RWPE2 (cell line): Measurements from ENCODE around the gene ZNF835.

ENCODE experiments used
- ATAC-seq: fragments of 200-7000 bp; cut with Tn5 transposase; 3 replicates; pipeline ENCODE4 v1.9.1; 2021; ENCODE audit warnings: low read depth
- DNase-seq: peaks from one replicate; pipeline ENCODE4 v3.0.0-alpha.2; 2020; ENCODE audit warnings: low spot score
- H3K27ac ChIP-seq: fragments of 450-650 bp; 2 replicates; pipeline ENCODE4 v1.5.1; 2017; ENCODE audit warnings: mild to moderate bottlenecking; ENCODE audit not compliant: poor library complexity, severe bottlenecking
- H3K27me3 ChIP-seq: fragments of 250-450 bp; sonication (Bioruptor Pico); 2 replicates; pipeline ENCODE4 v1.5.1; 2021; ENCODE audit warnings: mild to moderate bottlenecking, moderate library complexity; ENCODE audit not compliant: insufficient read depth, poor library complexity, severe bottlenecking
- H3K36me3 ChIP-seq: fragments of 250-450 bp; sonication (Bioruptor Pico); 2 replicates; pipeline ENCODE4 v1.5.1; 2020; ENCODE audit warnings: low read depth, mild to moderate bottlenecking, moderate library complexity
- H3K4me1 ChIP-seq: fragments of 250-450 bp; sonication (Bioruptor Pico); 2 replicates; pipeline ENCODE4 v1.5.1; 2021; ENCODE audit warnings: mild to moderate bottlenecking, moderate library complexity; ENCODE audit not compliant: insufficient read depth, poor library complexity, severe bottlenecking
- H3K4me3 ChIP-seq: fragments of 250-450 bp; sonication (Bioruptor Pico); 2 replicates; pipeline ENCODE4 v1.5.1; 2021; ENCODE audit warnings: mild to moderate bottlenecking, moderate library complexity; ENCODE audit not compliant: severe bottlenecking
- H3K9me3 ChIP-seq: fragments of 250-450 bp; sonication (Bioruptor Pico); 2 replicates; pipeline ENCODE4 v1.5.1; 2021; ENCODE audit warnings: mild to moderate bottlenecking, moderate library complexity; ENCODE audit not compliant: severe bottlenecking
- TF ChIP-seq, protein P1 (sequence below): fragments of 450-650 bp; IDR thresholded peaks from one replicate; pipeline ENCODE4 v1.5.1; 2017; ENCODE audit warnings: mild to moderate bottlenecking, moderate library complexity; ENCODE audit not compliant: poor library complexity, severe bottlenecking

Gene ZNF835

DNA sequence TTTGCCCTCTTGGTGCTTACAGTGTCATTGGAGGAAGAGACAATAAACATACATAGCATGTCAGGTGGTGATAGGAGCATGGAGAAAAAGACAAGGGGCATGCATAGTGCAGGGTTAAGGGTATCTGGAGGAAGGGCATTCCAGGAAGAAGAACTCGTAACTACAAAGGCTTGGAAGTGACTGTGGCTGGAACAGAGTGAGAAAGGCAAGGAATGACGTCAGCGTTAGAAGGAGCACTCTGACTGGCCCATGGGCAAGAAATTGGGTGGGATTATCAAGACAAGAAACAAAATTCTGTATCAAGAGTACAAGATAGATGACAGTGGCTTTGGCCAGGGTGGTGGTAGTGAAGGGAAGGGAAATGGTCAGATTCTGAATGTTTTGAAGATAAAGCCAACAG lies 17.4 kb downstream of the ZNF835 start:
- DNase-seq (no peak), ATAC-seq (no peak)
- no peaks in the 10 kb centered on the region for H3K9me3 ChIP-seq
- TF ChIP-seq, protein P1, sequence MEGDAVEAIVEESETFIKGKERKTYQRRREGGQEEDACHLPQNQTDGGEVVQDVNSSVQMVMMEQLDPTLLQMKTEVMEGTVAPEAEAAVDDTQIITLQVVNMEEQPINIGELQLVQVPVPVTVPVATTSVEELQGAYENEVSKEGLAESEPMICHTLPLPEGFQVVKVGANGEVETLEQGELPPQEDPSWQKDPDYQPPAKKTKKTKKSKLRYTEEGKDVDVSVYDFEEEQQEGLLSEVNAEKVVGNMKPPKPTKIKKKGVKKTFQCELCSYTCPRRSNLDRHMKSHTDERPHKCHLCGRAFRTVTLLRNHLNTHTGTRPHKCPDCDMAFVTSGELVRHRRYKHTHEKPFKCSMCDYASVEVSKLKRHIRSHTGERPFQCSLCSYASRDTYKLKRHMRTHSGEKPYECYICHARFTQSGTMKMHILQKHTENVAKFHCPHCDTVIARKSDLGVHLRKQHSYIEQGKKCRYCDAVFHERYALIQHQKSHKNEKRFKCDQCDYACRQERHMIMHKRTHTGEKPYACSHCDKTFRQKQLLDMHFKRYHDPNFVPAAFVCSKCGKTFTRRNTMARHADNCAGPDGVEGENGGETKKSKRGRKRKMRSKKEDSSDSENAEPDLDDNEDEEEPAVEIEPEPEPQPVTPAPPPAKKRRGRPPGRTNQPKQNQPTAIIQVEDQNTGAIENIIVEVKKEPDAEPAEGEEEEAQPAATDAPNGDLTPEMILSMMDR, result no peak
- H3K4me3 ChIP-seq, result no peak overlapping the region
- H3K4me1 ChIP-seq, result no peaks in the 10 kb centered on the region
- H3K27ac ChIP-seq, result no peak overlapping the region
- H3K27me3 ChIP-seq, result no peaks in the 10 kb centered on the region
- no peaks in the 10 kb centered on the region for H3K36me3 ChIP-seq

DNA sequence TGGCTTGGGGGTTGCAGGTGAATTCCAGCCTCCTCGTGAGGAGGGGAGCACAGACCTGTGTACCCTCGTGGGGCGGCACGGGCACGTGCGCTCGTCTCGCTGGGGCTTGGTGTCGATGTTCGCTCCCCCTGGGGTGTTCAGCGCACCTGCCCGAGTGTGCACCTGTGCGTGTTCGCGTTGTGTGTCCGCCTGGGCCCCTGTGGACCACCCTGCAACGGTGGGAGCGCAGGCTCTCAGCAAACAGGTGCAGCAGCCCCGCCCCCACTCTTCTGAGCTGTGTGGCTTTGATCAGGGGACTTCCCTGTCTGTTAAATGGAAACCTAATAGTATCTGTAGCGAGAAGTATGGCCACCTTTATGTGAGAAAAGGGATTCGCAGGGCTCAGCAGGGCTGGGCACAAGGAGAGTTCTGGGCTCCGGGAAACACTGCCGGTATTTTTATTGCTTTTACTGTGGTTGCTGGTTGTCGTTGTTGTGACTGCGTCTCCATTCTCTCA lies 28.0 kb downstream of the ZNF835 start:
- Histone ChIP-seq H3K27ac (no peak overlapping the region), H3K4me3 (no peak overlapping the region), H3K27me3 (no peaks in the 10 kb centered on the region), H3K4me1 (no peaks in the 10 kb centered on the region), H3K36me3 (no peaks in the 10 kb centered on the region), H3K9me3 (peaks cover 8% of the 10 kb centered on the region)
- ATAC-seq (no peak), DNase-seq (no peak)
- TF ChIP-seq, protein P1, result no peak

DNA sequence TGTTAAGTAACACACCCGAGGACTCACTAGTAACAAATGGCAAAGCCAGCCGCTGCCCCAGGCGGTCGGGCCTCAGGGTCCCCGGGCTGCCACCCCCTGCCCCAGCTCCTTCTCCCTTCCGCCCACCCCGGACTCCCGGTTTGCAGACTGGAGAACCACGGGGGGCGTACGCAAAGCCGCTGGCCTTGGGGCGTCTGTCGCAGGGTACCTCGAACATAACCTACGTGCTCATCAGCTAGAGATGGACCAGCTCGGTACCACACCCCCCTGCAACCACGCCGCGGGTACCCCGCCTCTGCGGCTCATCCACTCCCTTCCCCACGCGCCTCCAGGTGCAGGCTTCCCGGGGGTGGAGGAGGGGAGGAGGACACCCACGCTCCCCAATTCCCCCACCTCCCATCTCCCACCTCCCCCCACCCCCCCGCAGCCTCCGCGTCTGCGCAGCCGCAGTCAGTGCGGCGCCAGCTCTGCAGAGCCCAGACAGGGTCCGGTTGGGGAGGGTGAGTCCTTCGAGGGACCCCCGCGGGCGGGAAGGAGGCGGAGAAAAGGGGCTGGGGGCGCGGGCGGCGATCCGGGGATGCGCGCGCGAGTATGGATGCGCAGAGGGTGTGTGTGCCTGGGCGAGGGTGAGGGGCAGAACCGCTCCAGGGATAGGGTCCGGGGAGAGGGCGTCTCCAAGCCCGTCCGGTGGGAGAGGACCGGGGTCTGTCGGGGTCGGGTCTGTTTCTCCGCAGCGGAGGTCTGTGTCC lies 28.7 kb downstream of the ZNF835 start, which contains the start of gene SMIM17:
TSS of gene SMIM17 (plus strand) at position 449 of the 749 bp plus-strand sequence. CDS start 2,509 bp downstream, outside the sequence.
- no peak for ATAC-seq
- TF ChIP-seq, protein P1, result no peak

DNA sequence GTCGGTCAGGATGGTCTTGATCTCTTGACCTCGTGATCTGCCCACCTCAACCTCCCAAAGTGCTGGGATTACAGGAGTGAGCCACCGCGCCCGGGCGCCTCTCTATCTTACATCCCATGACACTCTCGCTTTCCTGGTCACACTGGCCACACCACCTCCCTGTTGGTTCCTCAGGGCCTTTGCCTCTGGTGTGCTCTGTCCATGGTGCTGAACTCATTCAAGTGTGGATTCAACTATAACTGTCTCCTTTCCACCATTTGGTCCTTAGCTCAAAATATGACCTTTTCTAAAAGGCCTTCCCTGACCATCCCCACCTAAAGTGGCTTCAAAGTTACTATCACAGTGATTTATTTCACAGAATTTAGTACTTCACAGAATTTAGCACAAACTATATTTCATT lies 32.3 kb downstream of the ZNF835 start:
- H3K36me3 ChIP-seq, result no peaks in the 10 kb centered on the region
- H3K27me3 ChIP-seq, result no peaks in the 10 kb centered on the region
- H3K4me3 ChIP-seq, result no peak overlapping the region
- TF ChIP-seq, protein P1, result no peak
- ATAC-seq (no peak), DNase-seq (no peak)
- peaks cover 2% of the 10 kb centered on the region for H3K9me3 ChIP-seq
- no peaks in the 10 kb centered on the region for H3K4me1 ChIP-seq
- H3K27ac ChIP-seq, result no peak overlapping the region

More for the DNA sequence above, 28.7 kb downstream of the ZNF835 start, which contains the start of gene SMIM17:
- Histone ChIP-seq H3K4me3 (no peak within 1 kb of the TSS), H3K9me3 (peaks cover 11% of the 10 kb centered on the region), H3K4me1 (no peaks in the 10 kb centered on the region), H3K27ac (no peak within 1 kb of the TSS), H3K27me3 (no peaks in the 10 kb centered on the region), H3K36me3 (no peaks in the 10 kb centered on the region)
- no peak for DNase-seq

DNA sequence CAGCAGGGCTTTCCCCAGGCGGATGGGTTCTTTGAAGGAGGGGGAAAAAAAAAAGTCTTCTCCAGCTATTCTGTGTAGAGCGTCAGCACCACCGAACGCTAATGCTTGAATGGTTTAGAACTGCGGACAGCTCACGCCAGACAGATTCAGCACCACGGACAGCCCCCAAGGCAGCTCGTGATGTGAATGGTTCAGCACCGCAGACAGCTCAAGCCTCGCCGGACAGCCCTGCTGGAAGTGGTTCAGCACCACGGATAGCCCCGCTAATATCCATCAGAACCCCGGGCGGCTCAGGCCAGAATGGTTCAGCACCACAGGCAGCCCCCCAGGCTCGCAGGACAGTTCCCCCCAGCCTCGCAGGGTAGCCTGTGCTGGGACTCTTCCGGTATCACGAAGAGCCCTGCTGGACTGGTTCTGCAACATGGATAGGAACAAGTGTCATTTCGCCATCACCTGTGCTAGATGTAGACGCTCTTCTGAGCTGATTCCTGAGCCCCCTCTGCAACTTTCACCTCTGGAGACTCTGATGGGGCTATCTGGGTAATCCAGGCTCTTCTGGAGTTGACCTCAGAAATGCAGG lies 33.5 kb downstream of the ZNF835 start:
- DNase-seq (no peak), ATAC-seq (peak; percentile 65)
- Histone ChIP-seq H3K27me3 (no peaks in the 10 kb centered on the region), H3K9me3 (peaks cover 2% of the 10 kb centered on the region), H3K36me3 (no peaks in the 10 kb centered on the region), H3K4me3 (no peak overlapping the region), H3K4me1 (no peaks in the 10 kb centered on the region), H3K27ac (no peak overlapping the region)
- TF ChIP-seq, protein P1, result no peak
